OCI-LY7 (cell line): ENCODE measurements around the gene MRPL36. TPM values are rescaled to one million over a fixed set of nuclear protein-coding genes. Genes with fewer than 3 reads are reported as not detected.

Experiments
- BruUV-seq: library from RNA; stranded (reverse); fragments of 400-500 nt; replicated peaks from 2 replicates; lab custom pipeline; 2021; lab: Mats Ljungman, UMichigan
- CTCF ChIA-PET: fragments of 300-600 bp; sonication (Branson Sonifier 250); formaldehyde crosslinking; loops from one replicate; lab custom pipeline; 2022; ENCODE audit warnings: antibody characterized with exemption; ENCODE audit not compliant: unreplicated experiment; lab: Charles Lee
- POLR2A ChIA-PET: fragments of 300-600 bp; sonication (Branson Sonifier 250); formaldehyde crosslinking; loops from one replicate; lab custom pipeline; 2022; ENCODE audit warnings: antibody characterized with exemption; lab: Charles Lee
- DNase-seq: peaks from one replicate; pipeline ENCODE4 v3.0.0-alpha.2; 2015; ENCODE audit warnings: low spot score
- H2AFZ ChIP-seq: fragments of 200-600 bp; sonication (generic), shearing (Covaris generic); 2 replicates; pipeline ENCODE4 v1.6.1; 2014; ENCODE audit warnings: mild to moderate bottlenecking, antibody characterized with exemption, low read length, moderate library complexity
- H3K27ac ChIP-seq: fragments of 200-600 bp; sonication (generic); 2 replicates; pipeline ENCODE4 v1.5.1; 2014; ENCODE audit warnings: mixed run types, low read depth, mild to moderate bottlenecking, moderate library complexity, low read length, inconsistent platforms; ENCODE audit not compliant: poor library complexity, severe bottlenecking
- H3K36me3 ChIP-seq: fragments of 200-600 bp; sonication (generic); 2 replicates; pipeline ENCODE4 v1.6.1; 2014; ENCODE audit warnings: mild to moderate bottlenecking, antibody characterized with exemption, low read length, moderate library complexity, mixed read lengths; ENCODE audit not compliant: insufficient read depth
- H3K4me1 ChIP-seq: fragments of 200-600 bp; sonication (generic); 2 replicates; pipeline ENCODE4 v1.5.1; 2014; ENCODE audit warnings: mild to moderate bottlenecking, low read length; ENCODE audit not compliant: insufficient read depth, poor library complexity, severe bottlenecking
- H3K4me2 ChIP-seq: fragments of 200-600 bp; sonication (generic); 2 replicates; pipeline ENCODE4 v1.6.1; 2014; ENCODE audit warnings: mild to moderate bottlenecking, low read length
- H3K4me3 ChIP-seq: fragments of 200-600 bp; sonication (generic); 2 replicates; pipeline ENCODE4 v1.5.1; 2014; ENCODE audit warnings: mild to moderate bottlenecking, low read depth, low read length; ENCODE audit not compliant: poor library complexity, severe bottlenecking
- H3K79me2 ChIP-seq: fragments of 200-600 bp; sonication (generic); 2 replicates; pipeline ENCODE4 v1.6.1; 2016; ENCODE audit warnings: low read depth, mild to moderate bottlenecking, low read length, moderate library complexity, mixed read lengths; ENCODE audit not compliant: insufficient read depth
- H3K9me2 ChIP-seq: fragments of 200-600 bp; sonication (generic); 2 replicates; pipeline ENCODE4 v1.6.1; 2016; ENCODE audit warnings: mild to moderate bottlenecking, low read length, mixed read lengths; ENCODE audit not compliant: insufficient read depth
- H3K9me3 ChIP-seq: fragments of 200-600 bp; sonication (generic); 2 replicates; pipeline ENCODE4 v1.6.1; 2014; ENCODE audit warnings: mild to moderate bottlenecking, mixed run types, low read length, mixed read lengths
- H4K20me1 ChIP-seq: fragments of 200-600 bp; sonication (generic); 2 replicates; pipeline ENCODE4 v1.6.1; 2014; ENCODE audit warnings: mild to moderate bottlenecking, antibody characterized with exemption, low read length, moderate library complexity, mixed read lengths; ENCODE audit not compliant: insufficient read depth
- CTCF ChIP-seq: fragments of 200-600 bp; sonication (generic); conservative IDR thresholded peaks from 2 replicates; pipeline ENCODE4 v1.5.1; 2014; ENCODE audit warnings: mild to moderate bottlenecking, antibody characterized with exemption, low read length, moderate library complexity, mixed read lengths
- EZH2phosphoT487 ChIP-seq: fragments of 200-600 bp; sonication (generic); IDR thresholded peaks from 2 replicates; pipeline ENCODE4 v1.6.1; 2018; ENCODE audit warnings: low read depth, borderline replicate concordance, mild to moderate bottlenecking, mixed run types, antibody characterized with exemption, low read length, moderate library complexity, mixed read lengths
- intact Hi-C: fragments of 100-400 bp; cut with micrococcal nuclease; formaldehyde crosslinking; loops from one replicate; pipeline ENCODE4 v1.10.0; 2022; ENCODE audit not compliant: unreplicated experiment
- total RNA-seq, 2 experiments: library from RNA; depleted of rRNA in 1 of 2; stranded (reverse); fragments of >200 nt in 1 of 2; shearing (Covaris generic) in 1 of 2; gene quantifications; 2 replicates each; pipeline ENCODE4 v1.2.3, GENCODE V29; 2014 to 2022

Gene MRPL36
- total RNA-seq, 2 experiments from 2014 or later: 91.7 to 93.8 TPM

- Histone ChIP-seq H3K79me2 (no peaks in the 10 kb centered on the region), H4K20me1 (no peaks in the 10 kb centered on the region), H3K9me3 (no peaks in the 10 kb centered on the region), H3K36me3 (no peaks in the 10 kb centered on the region), H3K9me2 (no peaks in the 10 kb centered on the region), H3K4me2 (peak overlapping the region; percentile 77), H3K27ac (peak overlapping the region; percentile 21), H3K4me3 (peak overlapping the region; percentile 61), H2AFZ (peak overlapping the region; percentile 92), H3K4me1 (peaks cover 28% of the 10 kb centered on the region)
- intact Hi-C loops: no loop called here
- ChIA-PET POLR2A (interaction anchor here (1.4 to 1.7 kb wide), 3 partner anchors 10 to 18 kb away, joined by 3 to 5 read pairs (median 4); no protein-coding TSS in a partner anchor), CTCF (no interaction called here)
- DNase-seq: peak; percentile 77
- BruUV-seq: no TSS peak
- TF ChIP-seq CTCF (no peak), EZH2phosphoT487 (no peak)
Observed at GRCh38 chr5:1782385-1783215, 17.0 kb downstream of the MRPL36 start.

GRCh38 chr5:1781726-1782384, 17.8 kb downstream of the MRPL36 start:
- BruUV-seq: no TSS peak
- H3K36me3 ChIP-seq: no peaks in the 10 kb centered on the region
- no peak for TF ChIP-seq EZH2phosphoT487
- no peak for TF ChIP-seq CTCF

More at GRCh38 chr5:1781726-1782384, 17.8 kb downstream of the MRPL36 start:
- Histone ChIP-seq H3K4me1 (peaks cover 28% of the 10 kb centered on the region), H3K79me2 (no peaks in the 10 kb centered on the region), H3K4me3 (peak overlapping the region; percentile 61), H3K9me2 (no peaks in the 10 kb centered on the region), H3K27ac (peak overlapping the region; percentile 21), H3K9me3 (no peaks in the 10 kb centered on the region), H4K20me1 (no peaks in the 10 kb centered on the region), H2AFZ (peak overlapping the region; percentile 92), H3K4me2 (peak overlapping the region; percentile 77)
- DNase-seq: peak; percentile 15
- CTCF ChIA-PET: no interaction called here
- POLR2A ChIA-PET: interaction anchor here (0.6 to 1.7 kb wide), 3 partner anchors 11 to 245 kb away, joined by 4 to 5 read pairs (median 4); no protein-coding TSS in a partner anchor
- intact Hi-C loops: no loop called here
